Prostate gland (tissue), 2 donors: Measurements from ENCODE around the gene RCHY1.

Source experiments
- POLR2A ChIP-seq: fragments of 450-650 bp; IDR thresholded peaks from one replicate; pipeline ENCODE4 v1.6.1; 2016; ENCODE audit warnings: antibody characterized with exemption, mild to moderate bottlenecking
- TF ChIP-seq, protein P1 (sequence below), 4 experiments: fragments of 200-600 bp in 2 of 4; fragments of 450-650 bp in 2 of 4; sonication (generic) in 2 of 4; IDR thresholded peaks; 1 replicate in 3 of 4; 2 replicates in 1 of 4; pipeline ENCODE4 v1.5.1; 2016 to 2019; ENCODE audit warnings: antibody characterized with exemption in 4 of 4, mild to moderate bottlenecking in 2 of 4, moderate library complexity in 2 of 4

DNA sequence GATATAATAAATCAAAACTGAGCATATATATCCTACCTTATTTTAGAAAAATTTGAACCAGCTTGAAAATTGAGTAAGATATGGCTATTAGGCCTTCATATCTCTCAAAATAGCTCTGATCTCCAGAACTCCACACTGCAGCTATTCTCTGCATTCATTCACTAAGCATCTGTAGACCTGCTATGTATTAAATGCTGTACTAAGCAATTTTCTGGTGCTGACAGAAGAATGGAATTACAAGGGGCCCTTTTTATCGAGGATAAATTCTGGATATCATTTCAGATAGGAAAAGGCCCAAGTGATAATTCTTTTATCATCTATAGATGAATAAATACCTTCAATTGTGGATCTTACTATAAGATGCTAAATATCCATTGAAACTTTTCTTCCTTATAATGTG lies 1.9 kb upstream of the RCHY1 start:
- TF ChIP-seq, protein P1, sequence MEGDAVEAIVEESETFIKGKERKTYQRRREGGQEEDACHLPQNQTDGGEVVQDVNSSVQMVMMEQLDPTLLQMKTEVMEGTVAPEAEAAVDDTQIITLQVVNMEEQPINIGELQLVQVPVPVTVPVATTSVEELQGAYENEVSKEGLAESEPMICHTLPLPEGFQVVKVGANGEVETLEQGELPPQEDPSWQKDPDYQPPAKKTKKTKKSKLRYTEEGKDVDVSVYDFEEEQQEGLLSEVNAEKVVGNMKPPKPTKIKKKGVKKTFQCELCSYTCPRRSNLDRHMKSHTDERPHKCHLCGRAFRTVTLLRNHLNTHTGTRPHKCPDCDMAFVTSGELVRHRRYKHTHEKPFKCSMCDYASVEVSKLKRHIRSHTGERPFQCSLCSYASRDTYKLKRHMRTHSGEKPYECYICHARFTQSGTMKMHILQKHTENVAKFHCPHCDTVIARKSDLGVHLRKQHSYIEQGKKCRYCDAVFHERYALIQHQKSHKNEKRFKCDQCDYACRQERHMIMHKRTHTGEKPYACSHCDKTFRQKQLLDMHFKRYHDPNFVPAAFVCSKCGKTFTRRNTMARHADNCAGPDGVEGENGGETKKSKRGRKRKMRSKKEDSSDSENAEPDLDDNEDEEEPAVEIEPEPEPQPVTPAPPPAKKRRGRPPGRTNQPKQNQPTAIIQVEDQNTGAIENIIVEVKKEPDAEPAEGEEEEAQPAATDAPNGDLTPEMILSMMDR (IDR thresholded peaks at IDR 0.05), result no peak
- TF ChIP-seq POLR2A, result no peak
